MM.1S (cell line): Measurements from ENCODE around the gene C16orf89.

Experiments used
- CTCF ChIP-seq: fragments of 300-600 bp; sonication (generic); IDR thresholded peaks from 2 replicates; pipeline ENCODE4 v1.5.1; 2016; ENCODE audit warnings: antibody characterized with exemption, low read length, mixed read lengths
- EZH2 ChIP-seq: fragments of 300-600 bp; sonication (generic); optimal IDR thresholded peaks from 2 replicates; pipeline ENCODE3; 2017; ENCODE audit warnings: low read depth, mild to moderate bottlenecking, antibody characterized with exemption, low read length, mixed read lengths
- EZH2phosphoT487 ChIP-seq: fragments of 300-600 bp; sonication (generic); IDR thresholded peaks from 2 replicates; pipeline ENCODE4 v1.6.1; 2018; ENCODE audit warnings: antibody characterized with exemption, low read length

GRCh38 chr16:5022521-5022920 is 43.2 kb downstream of the C16orf89 start:
- TF ChIP-seq CTCF (no peak), EZH2 (no peak), EZH2phosphoT487 (no peak)
